K562 (cell line): ENCODE measurements around the gene ITGAD. TPM values are rescaled to one million over a fixed set of nuclear protein-coding genes. Genes with fewer than 3 reads are reported as not detected.

Experiments used
- ATAC-seq: fragments of 200-7000 bp; cut with Tn5 transposase; 3 replicates; pipeline ENCODE4 v1.9.1; 2020; ENCODE audit warnings: moderate library complexity
- BruUV-seq: library from RNA; stranded (reverse); fragments of 400-500 nt; replicated peaks from 2 replicates; lab custom pipeline; 2021; lab: Mats Ljungman, UMichigan
- CTCF ChIA-PET: fragments of 300-600 bp; formaldehyde crosslinking; extraction: SDS; loops from one replicate; lab custom pipeline; 2021; ENCODE audit warnings: low intra/inter-chr PET ratio; lab: Yijun Ruan, JAX
- POLR2A ChIA-PET: fragments of 300-600, 350-650 bp; sonication (Branson Sonifier 250); formaldehyde crosslinking; extraction: SDS; loops from one replicate; lab custom pipeline; 2021; ENCODE audit warnings: antibody characterized with exemption, inconsistent platforms; lab: Yijun Ruan, JAX
- DNase-seq, 4 experiments: peaks; one replicate each; pipeline versions ENCODE4 v3.0.0 to v3.0.0-alpha.2; 2011 to 2018; ENCODE audit warnings: low spot score in 3 of 4, mixed read lengths in 3 of 4; ENCODE audit errors: extremely low read depth in 1 of 4
- FAIRE-seq: peaks from 2 replicates; lab custom pipeline; 2011; peaks lifted over from hg19 to GRCh38; lab: Jason Lieb, UNC
- H2AFZ ChIP-seq: 2 replicates; pipeline ENCODE4 v1.6.0; 2011; ENCODE audit warnings: low read depth, low read length, control low read depth, inconsistent platforms
- H3K27ac ChIP-seq: fragments of 200-600 bp; 3 replicates; pipeline ENCODE4 v1.8.0; 2011; ENCODE audit warnings: low read depth, mild to moderate bottlenecking, control low read depth, inconsistent platforms, low read length, moderate library complexity, mixed read lengths; ENCODE audit errors: extremely low read depth
- H3K27me3 ChIP-seq, 2 experiments: fragments of 300-600 bp in 1 of 2; 2 replicates in 1 of 2; 3 replicates in 1 of 2; pipeline versions ENCODE4 v1.6.0 to v1.8.0; 2011; ENCODE audit warnings: inconsistent platforms in 2 of 2, low read length in 2 of 2, mild to moderate bottlenecking in 1 of 2, mixed read lengths in 1 of 2, moderate library complexity in 1 of 2; ENCODE audit not compliant: control insufficient read depth in 2 of 2, insufficient read depth in 2 of 2
- H3K36me3 ChIP-seq: fragments of 300-600 bp; 3 replicates; pipeline ENCODE4 v1.8.0; 2011; ENCODE audit warnings: mild to moderate bottlenecking, low read length, inconsistent platforms; ENCODE audit not compliant: control insufficient read depth, insufficient read depth
- H3K4me1 ChIP-seq, 2 experiments: fragments of 200-600 bp in 1 of 2; replicated peaks in 1 of 2; 2 replicates in 1 of 2; 3 replicates in 1 of 2; pipeline versions ENCODE4 v1.5.1 to v1.8.0; 2011; ENCODE audit warnings: inconsistent platforms in 2 of 2, low read length in 2 of 2, mild to moderate bottlenecking in 1 of 2, mixed read lengths in 1 of 2, moderate library complexity in 1 of 2; ENCODE audit not compliant: control insufficient read depth in 2 of 2, insufficient read depth in 2 of 2
- H3K4me2 ChIP-seq: 2 replicates; pipeline ENCODE4 v1.6.1; 2011; ENCODE audit warnings: low read length, control low read depth, inconsistent platforms, mixed read lengths; ENCODE audit not compliant: insufficient read depth
- H3K4me3 ChIP-seq: fragments of 200-600 bp; sonication (generic), shearing (Covaris generic); 2 replicates; pipeline ENCODE4 v1.5.1; 2016; ENCODE audit warnings: control low read depth, inconsistent platforms
- H3K79me2 ChIP-seq: fragments of 200-600 bp; 3 replicates; pipeline ENCODE4 v1.8.0; 2011; ENCODE audit warnings: low read length, inconsistent platforms; ENCODE audit not compliant: control insufficient read depth, insufficient read depth
- H3K9ac ChIP-seq, 2 experiments: 2 replicates each; pipeline versions ENCODE4 v1.6.0 to v1.6.1; 2011; ENCODE audit warnings: low read depth in 2 of 2, low read length in 2 of 2, control low read depth in 1 of 2, inconsistent platforms in 1 of 2, mild to moderate bottlenecking in 1 of 2, mixed read lengths in 1 of 2; ENCODE audit not compliant: insufficient read depth in 1 of 2
- H3K9me1 ChIP-seq: one replicate; pipeline ENCODE4 v1.6.0; 2011; ENCODE audit warnings: inconsistent platforms, mild to moderate bottlenecking, low read length, moderate library complexity; ENCODE audit not compliant: control insufficient read depth, insufficient read depth
- H3K9me3 ChIP-seq: replicated peaks from 2 replicates; pipeline ENCODE4 v1.5.1; 2011; ENCODE audit warnings: low read depth, low read length, inconsistent platforms; ENCODE audit not compliant: control insufficient read depth, insufficient read depth
- H4K20me1 ChIP-seq: replicated peaks from 2 replicates; pipeline ENCODE4 v1.6.1; 2011; ENCODE audit warnings: low read length, inconsistent platforms, mixed read lengths; ENCODE audit not compliant: control insufficient read depth, insufficient read depth
- ATF3 ChIP-seq, 2 experiments: fragments of 450-650 bp in 1 of 2; sonication (generic) in 1 of 2; formaldehyde crosslinking in 1 of 2; IDR thresholded peaks in 1 of 2; conservative IDR thresholded peaks in 1 of 2; 2 replicates each; pipeline versions ENCODE4 v1.6.1 to v1.8.1; 2016 to 2023; ENCODE audit warnings: mild to moderate bottlenecking in 2 of 2, moderate library complexity in 2 of 2, inconsistent platforms in 1 of 2, missing genetic modification reagents in 1 of 2
- CBX2 ChIP-seq: fragments of 200-600 bp; sonication (generic); IDR thresholded peaks from one replicate; pipeline ENCODE4 v1.6.1; 2012; ENCODE audit warnings: mild to moderate bottlenecking, low read length, inconsistent platforms; ENCODE audit not compliant: insufficient read depth, poor library complexity, severe bottlenecking
- CBX8 ChIP-seq: fragments of 200-600 bp; sonication (generic); IDR thresholded peaks from 2 replicates; pipeline ENCODE4 v1.6.1; 2012; ENCODE audit warnings: borderline replicate concordance, mixed run types, low read depth, mild to moderate bottlenecking, moderate library complexity, mixed read lengths, low read length, control low read depth, inconsistent platforms; ENCODE audit not compliant: poor library complexity, severe bottlenecking; ENCODE audit errors: extremely low read depth
- NRF1 ChIP-seq, 2 experiments: fragments of 450-650 bp; IDR thresholded peaks in 1 of 2; conservative IDR thresholded peaks in 1 of 2; 2 replicates each; pipeline ENCODE4 v1.6.1; 2014; ENCODE audit warnings: mild to moderate bottlenecking in 2 of 2
- WGBS: fragments of 100-300 bp; shearing (Covaris generic); methylation state at CpG from one replicate; pipeline ENCODE4 v1.1.6; 2016; ENCODE audit warnings: low coverage, mixed read lengths; ENCODE audit not compliant: insufficient coverage; ENCODE audit errors: missing lambda C conversion rate; 5-methylcytosine and 5-hydroxymethylcytosine counted together
- in situ Hi-C: fragments of 300-500 bp; cut with MboI; formaldehyde crosslinking; loops from 4 replicates; pipeline ENCODE4 v1.15.0; 2018; ENCODE audit warnings: inconsistent platforms, mixed read lengths
- intact Hi-C: fragments of 100-400 bp; cut with micrococcal nuclease; formaldehyde crosslinking; loops from 2 replicates; pipeline ENCODE4 v1.14.2; 2022
- polyA plus RNA-seq, 8 experiments: library from polyadenylated mRNA; depleted of rRNA in 4 of 8; stranded (reverse) in 5 of 8; unstranded in 3 of 8; fragments of >200 nt; fragmentation: Nextera tagmentation in 2 of 8; fragmentation: Illumina TruSeq in 1 of 8; extraction: Ambion mirVana in 2 of 8; extraction: Trizol in 1 of 8; gene quantifications; 2 replicates each; pipeline versions ENCODE4 v1.2.1 to v1.2.3, GENCODE V29; 2011 to 2014; ENCODE audit warnings: inconsistent platforms in 1 of 8, missing spikeins in 1 of 8
- total RNA-seq, 7 experiments: library from RNA; depleted of rRNA in 6 of 7; stranded (reverse); fragments of >200 nt in 6 of 7; fragmentation: Illumina TruSeq in 2 of 7; extraction: Trizol in 2 of 7; gene quantifications; 2 replicates each; pipeline versions ENCODE4 v1.2.1 to v1.2.3, GENCODE V29; 2011 to 2021; ENCODE audit warnings: low replicate concordance in 1 of 7

ITGAD gene
- total and polyA plus RNA-seq, 9 of the 15 experiments (the other 6 are each of a cell fraction or from before 2014, with no cell fraction given), result not detected

- 0 out of 4 replicates have a peak, but pooled peaks have one; percentile 19 to 27 for TF ChIP-seq NRF1 (conservative IDR thresholded peaks at IDR 0.05 in 1 of 2, IDR thresholded peaks at IDR 0.05 in 1 of 2)
Measured at GRCh38 chr16:31386157-31386984, 6.8 kb upstream of the ITGAD start (continued).

- in situ Hi-C loops, result loop anchor here (10.0 kb wide), 1 partner anchor 306 kb away; no protein-coding TSS in a partner anchor
Measured at GRCh38 chr16:31388535-31388934, 4.6 kb upstream of the ITGAD start.

More at GRCh38 chr16:31388535-31388934, 4.6 kb upstream of the ITGAD start:
- TF ChIP-seq CBX8 (peak; percentile 66), ATF3 (IDR thresholded peaks at IDR 0.05) (no peak), ATF3 (CRISPR knock-in tag; conservative IDR thresholded peaks at IDR 0.05) (no peak), CBX2 (peak; percentile 60)
- Histone ChIP-seq H3K36me3 (no peaks in the 10 kb centered on the region), H3K27ac (no peak overlapping the region), H3K9me1 (no peaks in the 10 kb centered on the region), H3K9ac (no peak overlapping the region), H2AFZ (no peak overlapping the region), H3K4me1 (peaks cover 0 to 5% of the 10 kb centered on the region in 2 experiments; a peak in 1 of 5 replicates), H3K4me2 (no peak overlapping the region), H4K20me1 (no peaks in the 10 kb centered on the region), H3K79me2 (no peaks in the 10 kb centered on the region), H3K27me3 (peaks cover 13 to 38% of the 10 kb centered on the region in 2 experiments), H3K4me3 (no peak overlapping the region), H3K9me3 (no peaks in the 10 kb centered on the region)
- intact Hi-C loops, result loop anchor here (10.0 kb wide), 3 partner anchors 56 to 486 kb away; partner anchors contain the start of genes ZNF267 and ZNF843
- ATAC-seq (no peak), FAIRE-seq (no peak), DNase-seq (no peak)
- POLR2A ChIA-PET, result interaction anchor here (0.9 kb wide), 1 partner anchor 267 kb away, joined by 3 read pairs; no protein-coding TSS in a partner anchor
- no TSS peak for BruUV-seq
- CTCF ChIA-PET, result no interaction called here
- WGBS, result 0% methylated on average over 2 of the region's 2 CpGs
